ENCODE data around the gene SLC45A3. TPM values are rescaled to one million over a fixed set of nuclear protein-coding genes. Genes with fewer than 3 reads are reported as not detected.
"Not testable (repeated sequence)": the region's sequence is repeated elsewhere in the genome, so short reads cannot be mapped to it uniquely, and the experiment has no call there.

Gene SLC45A3, protein sequence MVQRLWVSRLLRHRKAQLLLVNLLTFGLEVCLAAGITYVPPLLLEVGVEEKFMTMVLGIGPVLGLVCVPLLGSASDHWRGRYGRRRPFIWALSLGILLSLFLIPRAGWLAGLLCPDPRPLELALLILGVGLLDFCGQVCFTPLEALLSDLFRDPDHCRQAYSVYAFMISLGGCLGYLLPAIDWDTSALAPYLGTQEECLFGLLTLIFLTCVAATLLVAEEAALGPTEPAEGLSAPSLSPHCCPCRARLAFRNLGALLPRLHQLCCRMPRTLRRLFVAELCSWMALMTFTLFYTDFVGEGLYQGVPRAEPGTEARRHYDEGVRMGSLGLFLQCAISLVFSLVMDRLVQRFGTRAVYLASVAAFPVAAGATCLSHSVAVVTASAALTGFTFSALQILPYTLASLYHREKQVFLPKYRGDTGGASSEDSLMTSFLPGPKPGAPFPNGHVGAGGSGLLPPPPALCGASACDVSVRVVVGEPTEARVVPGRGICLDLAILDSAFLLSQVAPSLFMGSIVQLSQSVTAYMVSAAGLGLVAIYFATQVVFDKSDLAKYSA
- total RNA-seq (4.9 and 10.4 TPM in 2 replicates), polyA plus RNA-seq (3.8 and 7.8 TPM in 2 replicates)

GRCh38 chr1:205680073-205680851, at the start of gene SLC45A3:
SLC45A3 (minus strand) TSS chr1:205680509; CDS start chr1:205664656, 15,853 bp downstream.
- no peaks in the 10 kb centered on the region for H3K36me3 ChIP-seq
- H3K4me3 ChIP-seq = peak within 1 kb of the TSS; percentile 80
- TF ChIP-seq, protein P1, sequence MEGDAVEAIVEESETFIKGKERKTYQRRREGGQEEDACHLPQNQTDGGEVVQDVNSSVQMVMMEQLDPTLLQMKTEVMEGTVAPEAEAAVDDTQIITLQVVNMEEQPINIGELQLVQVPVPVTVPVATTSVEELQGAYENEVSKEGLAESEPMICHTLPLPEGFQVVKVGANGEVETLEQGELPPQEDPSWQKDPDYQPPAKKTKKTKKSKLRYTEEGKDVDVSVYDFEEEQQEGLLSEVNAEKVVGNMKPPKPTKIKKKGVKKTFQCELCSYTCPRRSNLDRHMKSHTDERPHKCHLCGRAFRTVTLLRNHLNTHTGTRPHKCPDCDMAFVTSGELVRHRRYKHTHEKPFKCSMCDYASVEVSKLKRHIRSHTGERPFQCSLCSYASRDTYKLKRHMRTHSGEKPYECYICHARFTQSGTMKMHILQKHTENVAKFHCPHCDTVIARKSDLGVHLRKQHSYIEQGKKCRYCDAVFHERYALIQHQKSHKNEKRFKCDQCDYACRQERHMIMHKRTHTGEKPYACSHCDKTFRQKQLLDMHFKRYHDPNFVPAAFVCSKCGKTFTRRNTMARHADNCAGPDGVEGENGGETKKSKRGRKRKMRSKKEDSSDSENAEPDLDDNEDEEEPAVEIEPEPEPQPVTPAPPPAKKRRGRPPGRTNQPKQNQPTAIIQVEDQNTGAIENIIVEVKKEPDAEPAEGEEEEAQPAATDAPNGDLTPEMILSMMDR (IDR thresholded peaks at IDR 0.05; ENCODE audit: low read depth, low read length) = no peak
- H3K27me3 ChIP-seq = no peaks in the 10 kb centered on the region
- H3K9me3 ChIP-seq (ENCODE audit: low read depth) = no peaks in the 10 kb centered on the region
- H3K27ac ChIP-seq = no peak within 1 kb of the TSS
- DNase-seq (ENCODE audit: low read depth in 1 of 2, low spot score in 1 of 2) = peak in 1 of 2 donors; percentile 54
- peaks cover 21% of the 10 kb centered on the region for H3K4me1 ChIP-seq (ENCODE audit: low read depth)

DNA sequence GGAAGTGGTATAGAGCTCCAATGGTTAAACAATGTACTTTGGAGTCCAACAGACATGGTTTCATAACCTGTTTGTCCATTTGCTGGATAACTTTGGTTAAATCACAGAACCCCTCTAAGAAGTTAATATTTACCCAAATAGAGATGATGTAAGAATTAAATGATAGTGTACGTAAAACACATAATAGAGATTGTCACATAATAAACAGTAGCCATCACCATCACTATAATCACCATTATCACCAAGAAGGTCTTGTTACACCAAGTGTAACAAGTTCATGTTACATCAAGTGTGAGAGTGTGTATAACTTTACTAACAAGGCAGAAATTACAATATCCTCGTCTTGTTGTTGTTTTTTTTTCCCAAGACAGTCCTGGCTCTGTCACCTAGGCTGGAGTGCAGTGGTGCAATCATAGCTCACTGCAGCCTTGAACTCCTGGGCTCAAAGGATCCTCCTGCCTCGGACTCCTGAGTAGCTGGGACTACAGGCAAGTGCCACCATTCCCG, 46.4 kb upstream of the SLC45A3 start:
- H3K27ac ChIP-seq = peak overlapping the region; percentile 25
- H3K4me3 ChIP-seq = no peak overlapping the region
- H3K4me1 ChIP-seq (ENCODE audit: low read depth) = no peaks in the 10 kb centered on the region
- no peaks in the 10 kb centered on the region for H3K9me3 ChIP-seq (ENCODE audit: low read depth)
- no peak for DNase-seq (ENCODE audit: low read depth in 1 of 2, low spot score in 1 of 2)
- peaks cover 50% of the 10 kb centered on the region for H3K36me3 ChIP-seq
- no peaks in the 10 kb centered on the region for H3K27me3 ChIP-seq
- TF ChIP-seq, protein P1 (IDR thresholded peaks at IDR 0.05; ENCODE audit: low read depth, low read length) = no peak

DNA sequence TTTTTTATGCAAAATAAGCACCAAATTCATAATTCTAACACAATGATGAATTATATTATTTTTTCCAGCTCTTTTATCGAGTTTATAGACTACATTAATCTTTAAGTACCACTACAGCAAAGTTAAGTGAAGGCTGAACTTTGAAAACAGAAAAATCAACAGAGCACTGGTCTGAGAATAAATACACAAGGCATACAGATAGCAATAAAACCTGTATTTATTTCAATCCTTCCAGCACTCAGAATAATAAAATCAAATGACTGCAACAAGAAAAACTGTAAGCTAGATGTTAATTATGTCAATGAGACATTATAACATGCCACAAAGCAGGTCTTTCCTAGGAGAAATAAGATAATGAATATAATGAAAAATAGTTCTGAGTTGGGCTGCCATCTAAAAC, 45.2 kb upstream of the SLC45A3 start:
- Histone ChIP-seq H3K27ac (no peak overlapping the region), H3K27me3 (no peaks in the 10 kb centered on the region), H3K4me3 (no peak overlapping the region), H3K4me1 (ENCODE audit: low read depth) (no peaks in the 10 kb centered on the region), H3K36me3 (peaks cover 61% of the 10 kb centered on the region), H3K9me3 (ENCODE audit: low read depth) (no peaks in the 10 kb centered on the region)
- TF ChIP-seq, protein P1 (IDR thresholded peaks at IDR 0.05; ENCODE audit: low read depth, low read length) = no peak
- no peak for DNase-seq (ENCODE audit: low read depth in 1 of 2, low spot score in 1 of 2)

DNA sequence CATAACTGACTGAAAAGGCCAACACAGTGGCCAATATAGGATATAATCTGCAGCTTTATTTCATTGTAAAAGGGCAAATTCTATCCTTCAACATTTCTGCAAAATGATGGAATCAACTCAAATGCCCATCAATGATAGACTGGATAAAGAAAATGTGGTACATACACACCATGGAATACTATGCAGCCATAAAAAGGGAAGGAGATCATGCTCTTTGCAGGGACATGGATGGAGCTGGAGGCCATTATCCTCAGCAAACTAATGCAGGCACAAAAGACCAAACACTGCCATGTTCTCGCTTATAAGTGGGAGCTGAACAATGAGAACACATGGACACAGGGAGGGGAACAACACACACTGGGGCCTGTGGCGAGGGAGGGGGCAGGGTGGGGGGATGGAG, 40.4 kb upstream of the SLC45A3 start:
- not testable (repeated sequence) for DNase-seq (ENCODE audit: low read depth in 1 of 2, low spot score in 1 of 2); H3K4me1 ChIP-seq (ENCODE audit: low read depth); H3K27ac ChIP-seq; H3K27me3 ChIP-seq; H3K4me3 ChIP-seq; H3K9me3 ChIP-seq (ENCODE audit: low read depth)
- peaks cover 83% of the 10 kb centered on the region for H3K36me3 ChIP-seq

DNA sequence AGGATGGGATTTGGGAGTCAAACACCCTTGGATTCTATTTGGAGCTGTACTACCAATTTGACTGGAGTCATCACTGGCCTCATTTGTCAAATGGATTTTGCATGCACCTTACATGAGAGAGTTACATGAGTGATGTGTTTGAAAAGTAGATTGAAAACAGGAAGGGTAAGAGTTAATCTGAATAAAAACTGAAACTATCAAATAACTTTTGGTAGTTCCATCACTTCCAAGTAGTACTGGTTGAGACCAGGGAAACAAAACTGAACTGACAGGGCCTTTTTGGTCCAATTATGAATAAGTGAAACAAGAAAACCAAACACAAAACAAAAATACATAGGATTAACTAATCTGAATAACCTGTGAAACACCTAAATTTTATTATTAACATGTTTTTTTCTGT, 39.5 kb upstream of the SLC45A3 start:
- no peaks in the 10 kb centered on the region for H3K27me3 ChIP-seq
- no peak for DNase-seq (ENCODE audit: low read depth in 1 of 2, low spot score in 1 of 2)
- H3K4me3 ChIP-seq = no peak overlapping the region
- no peaks in the 10 kb centered on the region for H3K4me1 ChIP-seq (ENCODE audit: low read depth)
- TF ChIP-seq, protein P1 (IDR thresholded peaks at IDR 0.05; ENCODE audit: low read depth, low read length) = no peak
- no peaks in the 10 kb centered on the region for H3K9me3 ChIP-seq (ENCODE audit: low read depth)
- peaks cover 89% of the 10 kb centered on the region for H3K36me3 ChIP-seq
- no peak overlapping the region for H3K27ac ChIP-seq
